CD4-positive, alpha-beta T cell (primary cell): ENCODE measurements around the gene ZBTB6. TPM values are rescaled to one million over a fixed set of nuclear protein-coding genes. Genes with fewer than 3 reads are reported as not detected.

Experiments
- ATAC-seq: fragments of 200-7000 bp; cut with Tn5 transposase; one replicate; pipeline ENCODE4 v1.10.0; 2022; ENCODE audit warnings: mild to moderate bottlenecking; ENCODE audit not compliant: poor library complexity
- CTCF ChIA-PET: fragments of 350-600 bp; sonication (Branson Sonifier 250); formaldehyde crosslinking; loops from one replicate; lab custom pipeline; 2021; ENCODE audit warnings: antibody characterized with exemption, inconsistent platforms; lab: Charles Lee
- POLR2A ChIA-PET: fragments of 350-600 bp; sonication (Branson Sonifier 250); formaldehyde crosslinking; loops from one replicate; lab custom pipeline; 2021; ENCODE audit warnings: antibody characterized with exemption, inconsistent platforms; lab: Charles Lee
- DNase-seq, 14 experiments: peaks; one replicate each; pipeline ENCODE4 v3.0.0-alpha.2; 2013 to 2020; ENCODE audit warnings: mixed read lengths in 2 of 14
- H3K27ac ChIP-seq, 2 donors: one replicate each; pipeline versions ENCODE4 v1.5.1 to v1.7.0; 2013; ENCODE audit warnings: low read length in 2 of 2, low read depth in 1 of 2, mild to moderate bottlenecking in 1 of 2
- H3K27me3 ChIP-seq, 2 experiments: 1 replicate in 1 of 2; 2 replicates in 1 of 2; pipeline versions ENCODE4 v1.6.1 to v1.7.0; 2013; ENCODE audit warnings: low read length in 2 of 2, control low read depth in 1 of 2, mild to moderate bottlenecking in 1 of 2, moderate library complexity in 1 of 2; ENCODE audit not compliant: insufficient read depth in 2 of 2, control insufficient read depth in 1 of 2
- H3K36me3 ChIP-seq: one replicate; pipeline ENCODE4 v1.6.1; 2013; ENCODE audit warnings: low read length, control low read depth; ENCODE audit not compliant: insufficient read depth
- H3K4me1 ChIP-seq: one replicate; pipeline ENCODE4 v1.6.1; 2013; ENCODE audit warnings: low read length, control low read depth; ENCODE audit not compliant: insufficient read depth
- H3K4me3 ChIP-seq: one replicate; pipeline ENCODE4 v1.5.1; 2013; ENCODE audit warnings: mild to moderate bottlenecking, low read length, moderate library complexity
- H3K9me3 ChIP-seq, 2 experiments: 1 replicate in 1 of 2; 2 replicates in 1 of 2; pipeline versions ENCODE4 v1.6.1 to v1.7.0; 2013; ENCODE audit warnings: low read length in 2 of 2, mild to moderate bottlenecking in 2 of 2, control low read depth in 1 of 2, moderate library complexity in 1 of 2; ENCODE audit not compliant: control insufficient read depth in 1 of 2, insufficient read depth in 1 of 2
- H3K27ac Mint-ChIP-seq: one replicate; pipeline ENCODE4 v1.8.0; 2020; ENCODE audit warnings: mixed read lengths
- H3K27me3 Mint-ChIP-seq: one replicate; pipeline ENCODE4 v1.8.0; 2021; ENCODE audit warnings: mixed read lengths
- H3K36me3 Mint-ChIP-seq: one replicate; pipeline ENCODE4 v1.8.0; 2021; ENCODE audit warnings: low read depth, mixed read lengths
- H3K4me1 Mint-ChIP-seq: one replicate; pipeline ENCODE4 v1.8.0; 2021; ENCODE audit warnings: low read depth, mixed read lengths
- H3K4me3 Mint-ChIP-seq: one replicate; pipeline ENCODE4 v1.8.0; 2020; ENCODE audit warnings: mild to moderate bottlenecking, mixed read lengths
- H3K9me3 Mint-ChIP-seq: one replicate; pipeline ENCODE4 v1.8.0; 2020; ENCODE audit warnings: mixed read lengths
- intact Hi-C, 2 experiments: fragments of 100-400 bp; cut with DNase I in 1 of 2; cut with micrococcal nuclease in 1 of 2; formaldehyde crosslinking; loops; one replicate each; pipeline versions ENCODE4 v1.15.1 to v1.9.0; 2023 to 2025; cut with DNase I, micrococcal nuclease
- total RNA-seq, 174 experiments: library from RNA in 2 of 174; stranded (reverse) in 2 of 174; gene quantifications; one replicate each; pipeline ENCODE4 v1.2.3 and lab custom pipeline; 2021 to 2026
- TF ChIP-seq, protein P1 (sequence below): fragments of 200-600 bp; IDR thresholded peaks from one replicate; pipeline ENCODE4 v1.8.0; 2022; ENCODE audit warnings: antibody characterized with exemption, mild to moderate bottlenecking

The ZBTB6 gene
- total RNA-seq, 2 experiments from 2014 or later: 3.6 to 3.9 TPM

GRCh38 chr9:122904823-122905710 is 8.1 kb downstream of the ZBTB6 start, which contains the start of gene RC3H2:
TSS of gene RC3H2 (minus strand) at chr9:122905359. CDS start at chr9:122897509, 7,850 bp downstream.
- ChIA-PET CTCF (interaction anchor here (0.9 to 2.1 kb wide), 3 partner anchors 8 to 85 kb away, joined by 3 to 6 read pairs (median 3); partner anchors contain the start of gene ZBTB6), POLR2A (interaction anchor here (0.8 to 3.7 kb wide), 11 partner anchors 8 to 434 kb away, joined by 3 to 58 read pairs (median 7); partner anchors contain the start of genes PDCL, RABGAP1, ZBTB26 and ZBTB6)
- H3K4me1 Mint-ChIP-seq: peaks cover 36% of the 10 kb centered on the region
- H3K27me3 ChIP-seq: no peaks in the 10 kb centered on the region
- intact Hi-C loops: loop anchor here (1.0 to 10.0 kb wide), 8 partner anchors 8 to 810 kb away; partner anchors contain the start of genes PDCL (in 2 of the 2), MRRF (in 1 of the 2), RABGAP1 (in 1 of the 2) and RBM18 (in 1 of the 2)
- peaks cover 11% of the 10 kb centered on the region for H3K4me1 ChIP-seq
- H3K27ac Mint-ChIP-seq: peak within 1 kb of the TSS; percentile 99
- DNase-seq (peak; percentile 91 to 100 (median 94)), ATAC-seq (peak; percentile 92)
- H3K9me3 ChIP-seq: no peaks in the 10 kb centered on the region
- TF ChIP-seq, protein P1, sequence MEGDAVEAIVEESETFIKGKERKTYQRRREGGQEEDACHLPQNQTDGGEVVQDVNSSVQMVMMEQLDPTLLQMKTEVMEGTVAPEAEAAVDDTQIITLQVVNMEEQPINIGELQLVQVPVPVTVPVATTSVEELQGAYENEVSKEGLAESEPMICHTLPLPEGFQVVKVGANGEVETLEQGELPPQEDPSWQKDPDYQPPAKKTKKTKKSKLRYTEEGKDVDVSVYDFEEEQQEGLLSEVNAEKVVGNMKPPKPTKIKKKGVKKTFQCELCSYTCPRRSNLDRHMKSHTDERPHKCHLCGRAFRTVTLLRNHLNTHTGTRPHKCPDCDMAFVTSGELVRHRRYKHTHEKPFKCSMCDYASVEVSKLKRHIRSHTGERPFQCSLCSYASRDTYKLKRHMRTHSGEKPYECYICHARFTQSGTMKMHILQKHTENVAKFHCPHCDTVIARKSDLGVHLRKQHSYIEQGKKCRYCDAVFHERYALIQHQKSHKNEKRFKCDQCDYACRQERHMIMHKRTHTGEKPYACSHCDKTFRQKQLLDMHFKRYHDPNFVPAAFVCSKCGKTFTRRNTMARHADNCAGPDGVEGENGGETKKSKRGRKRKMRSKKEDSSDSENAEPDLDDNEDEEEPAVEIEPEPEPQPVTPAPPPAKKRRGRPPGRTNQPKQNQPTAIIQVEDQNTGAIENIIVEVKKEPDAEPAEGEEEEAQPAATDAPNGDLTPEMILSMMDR: no peak
- no peaks in the 10 kb centered on the region for H3K9me3 Mint-ChIP-seq
- no peaks in the 10 kb centered on the region for H3K27me3 Mint-ChIP-seq
- H3K27ac ChIP-seq: peak within 1 kb of the TSS; percentile 87
- H3K4me3 ChIP-seq: peak within 1 kb of the TSS; percentile 89
- H3K36me3 Mint-ChIP-seq: peaks cover 32% of the 10 kb centered on the region
- H3K4me3 Mint-ChIP-seq: peak within 1 kb of the TSS; percentile 100
- peaks cover 2% of the 10 kb centered on the region for H3K36me3 ChIP-seq

DNA sequence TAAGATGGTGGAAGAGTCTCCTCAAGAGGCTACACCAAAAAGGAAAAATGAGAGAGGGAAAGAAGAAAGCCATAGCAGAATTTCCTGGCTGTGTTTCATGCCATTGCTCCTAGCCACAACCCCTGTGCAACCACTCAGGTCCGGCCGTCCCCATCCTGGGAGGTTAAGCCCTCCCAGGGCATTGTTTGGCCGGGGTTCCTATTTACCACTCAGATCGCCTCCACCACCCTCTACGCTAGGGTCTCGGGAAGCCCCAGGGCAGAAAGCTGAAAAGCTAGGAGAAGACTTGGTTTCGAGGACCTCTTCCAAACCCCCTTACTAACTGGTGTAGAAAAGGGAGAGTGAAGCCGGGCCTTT is 8.7 kb downstream of the ZBTB6 start:
- Histone ChIP-seq H3K4me3 (peak overlapping the region; percentile 89), H3K27ac (peak overlapping the region; percentile 87), H3K4me1 (peaks cover 11% of the 10 kb centered on the region), H3K36me3 (no peaks in the 10 kb centered on the region), H3K27me3 (no peaks in the 10 kb centered on the region), H3K9me3 (no peaks in the 10 kb centered on the region)
- ChIA-PET POLR2A (interaction anchor here (0.8 to 3.7 kb wide), 9 partner anchors 9 to 77 kb away, joined by 3 to 58 read pairs (median 15); partner anchors contain the start of genes PDCL, RABGAP1, ZBTB26 and ZBTB6), CTCF (interaction anchor here (0.9 to 2.1 kb wide), 2 partner anchors 8 to 15 kb away, joined by 3 to 6 read pairs; partner anchors contain the start of gene ZBTB6)
- no peak for ATAC-seq
- Mint-ChIP-seq H3K27me3 (no peaks in the 10 kb centered on the region), H3K4me3 (peak overlapping the region; percentile 96), H3K36me3 (peaks cover 32% of the 10 kb centered on the region), H3K27ac (peak overlapping the region; percentile 99), H3K4me1 (peaks cover 42% of the 10 kb centered on the region), H3K9me3 (no peaks in the 10 kb centered on the region)
- TF ChIP-seq, protein P1: no peak
- DNase-seq: peak in 8 of 14 experiments; percentile 1 to 48 (median 10)
- intact Hi-C loops: loop anchor here (2.0 to 10.0 kb wide), 5 partner anchors 26 to 810 kb away; partner anchors contain the start of genes MRRF (in 1 of the 2), RABGAP1 (in 1 of the 2), RBM18 (in 1 of the 2) and TTLL11 (in 1 of the 2)

GRCh38 chr9:122900791-122901190 is 12.3 kb downstream of the ZBTB6 start:
- POLR2A ChIA-PET: interaction anchor here (0.9 to 1.3 kb wide), 4 partner anchors 12 to 72 kb away, joined by 3 to 6 read pairs (median 4); partner anchors contain the start of genes PDCL, RABGAP1 and ZBTB6

More at GRCh38 chr9:122900791-122901190, 12.3 kb downstream of the ZBTB6 start:
- ATAC-seq (no peak), DNase-seq (peak in 3 of 14 experiments; percentile 40 to 69 (median 47))
- H3K27ac Mint-ChIP-seq: peak overlapping the region; percentile 81
- H3K27ac ChIP-seq: peak overlapping the region in 1 of 2 donors; percentile 14
- peaks cover 28% of the 10 kb centered on the region for H3K4me1 ChIP-seq
- H3K9me3 Mint-ChIP-seq: no peaks in the 10 kb centered on the region
- TF ChIP-seq, protein P1: no peak
- H3K27me3 Mint-ChIP-seq: no peaks in the 10 kb centered on the region
- H3K4me3 Mint-ChIP-seq: peak overlapping the region; percentile 64
- CTCF ChIA-PET: interaction anchor here (0.7 to 1.2 kb wide), 2 partner anchors 13 to 31 kb away, joined by 4 to 5 read pairs; no protein-coding TSS in a partner anchor
- H3K4me3 ChIP-seq: peak overlapping the region; percentile 36
- peaks cover 71% of the 10 kb centered on the region for H3K4me1 Mint-ChIP-seq
- intact Hi-C loops: loop anchor here (10.0 kb wide), 2 partner anchors 636 to 806 kb away; partner anchors contain the start of genes MRRF (in 1 of the 2), RBM18 (in 1 of the 2) and TTLL11 (in 1 of the 2)
- H3K9me3 ChIP-seq: no peaks in the 10 kb centered on the region
- peaks cover 61% of the 10 kb centered on the region for H3K36me3 Mint-ChIP-seq
- H3K27me3 ChIP-seq: no peaks in the 10 kb centered on the region
- peaks cover 22% of the 10 kb centered on the region for H3K36me3 ChIP-seq
